CD4-positive, alpha-beta T cell treated with Interleukin-10 for 1 hour (primary cell): ENCODE results near the gene PIMREG.

Experiments used
- DNase-seq: peaks from one replicate; pipeline ENCODE4 v3.0.0-alpha.2; 2020

The PIMREG gene

DNA sequence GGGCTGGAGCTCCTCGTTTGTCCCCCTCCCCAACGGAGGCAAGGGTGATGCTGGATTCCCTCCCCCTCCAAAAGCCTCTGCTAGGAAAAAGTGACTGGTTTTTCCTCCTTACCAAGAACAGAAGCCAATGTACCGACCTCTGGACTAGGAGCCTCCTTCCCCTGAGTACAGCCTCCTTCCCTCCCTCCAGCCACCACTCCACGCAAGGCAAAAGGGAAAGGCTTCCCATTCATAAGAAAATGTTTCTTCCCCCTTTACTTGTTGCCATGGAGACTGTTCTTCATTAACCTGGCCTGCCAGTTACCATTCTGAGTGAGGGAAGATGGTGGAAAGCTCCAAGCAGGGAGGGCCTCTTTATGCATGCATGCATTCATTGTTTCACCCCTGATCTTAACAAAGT lies 4.3 kb upstream of the PIMREG start:
- DNase-seq = no peak

GRCh38 chr17:6442775-6443174 lies 1.5 kb upstream of the PIMREG start:
- DNase-seq = no peak

- DNase-seq = no peak
Measured at GRCh38 chr17:6444571-6445335, 498 bp downstream of the PIMREG start.

DNA sequence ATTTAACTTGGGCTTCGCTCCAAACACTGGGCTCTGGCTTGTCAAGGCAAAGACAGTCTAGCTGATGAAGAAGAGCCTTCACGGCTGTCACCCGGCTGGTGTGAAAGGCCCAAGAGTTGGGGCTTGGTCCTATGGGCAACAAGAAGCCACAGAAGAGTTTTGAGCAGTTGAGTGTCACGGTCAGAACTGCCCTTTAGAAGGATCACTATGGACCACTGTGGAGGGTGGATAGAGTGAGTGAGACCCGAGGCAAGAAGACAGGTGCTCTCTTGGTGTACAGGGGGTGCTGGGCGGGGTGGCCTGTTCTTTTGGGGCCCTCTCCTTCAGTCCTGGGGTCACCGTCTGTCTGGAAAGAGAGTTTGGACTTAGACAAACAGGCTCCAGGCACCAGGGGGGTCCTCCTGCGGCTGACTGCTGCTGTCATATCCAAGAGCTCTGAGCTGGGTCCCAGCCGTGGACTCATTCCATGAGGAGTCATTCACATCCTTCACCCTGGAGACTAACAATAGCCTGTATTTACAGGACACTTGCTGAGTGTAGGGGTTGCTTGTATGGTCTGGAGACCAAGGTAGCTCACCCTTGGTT lies 2.4 kb downstream of the PIMREG start:
- DNase-seq = no peak

- DNase-seq = no peak
Measured at GRCh38 chr17:6448473-6448872, 4.2 kb downstream of the PIMREG start.

DNA sequence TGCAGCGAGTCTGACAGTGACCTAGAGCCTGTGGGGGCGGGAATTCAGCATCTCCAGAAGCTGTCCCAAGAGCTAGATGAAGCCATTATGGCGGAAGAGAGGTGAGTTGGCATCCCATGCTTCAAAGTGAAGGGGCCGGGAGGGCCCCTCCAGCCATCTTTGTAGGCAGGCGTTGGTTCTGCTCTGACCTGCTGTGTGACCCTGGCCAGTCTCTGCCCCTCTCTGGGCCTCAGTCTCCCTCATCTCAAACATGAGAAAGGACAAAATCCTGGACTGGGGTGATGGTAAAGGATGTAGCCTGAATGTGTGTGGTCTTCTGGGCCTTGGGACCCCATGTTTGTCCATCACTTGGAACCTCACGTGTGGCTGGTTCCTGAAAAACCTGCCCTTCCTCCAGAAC lies 5.1 kb downstream of the PIMREG start:
- DNase-seq = no peak

GRCh38 chr17:6450926-6451832 lies 6.9 kb downstream of the PIMREG start:
- no peak for DNase-seq

GRCh38 chr17:6452471-6453266 lies 8.4 kb downstream of the PIMREG start:
- no peak for DNase-seq

DNA sequence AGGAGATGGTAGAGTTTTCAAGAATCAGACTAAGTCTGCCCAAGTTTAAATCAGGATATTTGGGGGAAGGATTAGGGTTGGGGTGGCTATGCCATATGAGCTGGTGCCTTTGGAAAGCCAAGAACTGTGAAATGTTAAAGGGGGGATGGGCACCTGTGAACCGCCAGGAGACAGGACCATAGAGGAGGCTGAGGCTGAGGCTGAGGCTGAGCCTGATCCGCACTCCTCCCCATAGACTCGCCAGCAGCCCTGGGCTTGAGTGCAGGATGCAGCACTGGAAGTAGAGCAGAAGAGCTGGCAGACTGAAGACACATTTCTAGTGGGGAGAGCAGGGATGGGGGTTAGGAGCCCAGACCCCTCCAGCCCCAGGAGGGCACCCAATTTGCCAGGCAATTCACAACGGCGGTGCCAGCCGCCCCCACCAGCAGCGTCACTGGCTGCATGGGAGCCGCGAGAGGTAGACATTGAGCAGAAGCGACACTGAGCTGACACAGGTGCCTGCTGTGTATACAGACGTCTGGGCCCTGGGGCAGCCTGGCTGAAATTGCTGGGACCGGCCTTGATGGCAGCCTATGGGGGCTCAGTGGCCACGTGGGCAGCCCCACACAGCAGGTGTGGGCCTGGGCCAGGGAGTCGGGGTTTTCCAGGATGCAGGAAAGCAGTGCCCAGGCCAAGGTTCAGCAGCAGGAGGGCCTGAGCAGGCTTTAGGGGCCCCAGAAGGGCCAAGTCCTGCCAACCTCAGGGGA lies 9.2 kb downstream of the PIMREG start:
- DNase-seq = no peak

DNA sequence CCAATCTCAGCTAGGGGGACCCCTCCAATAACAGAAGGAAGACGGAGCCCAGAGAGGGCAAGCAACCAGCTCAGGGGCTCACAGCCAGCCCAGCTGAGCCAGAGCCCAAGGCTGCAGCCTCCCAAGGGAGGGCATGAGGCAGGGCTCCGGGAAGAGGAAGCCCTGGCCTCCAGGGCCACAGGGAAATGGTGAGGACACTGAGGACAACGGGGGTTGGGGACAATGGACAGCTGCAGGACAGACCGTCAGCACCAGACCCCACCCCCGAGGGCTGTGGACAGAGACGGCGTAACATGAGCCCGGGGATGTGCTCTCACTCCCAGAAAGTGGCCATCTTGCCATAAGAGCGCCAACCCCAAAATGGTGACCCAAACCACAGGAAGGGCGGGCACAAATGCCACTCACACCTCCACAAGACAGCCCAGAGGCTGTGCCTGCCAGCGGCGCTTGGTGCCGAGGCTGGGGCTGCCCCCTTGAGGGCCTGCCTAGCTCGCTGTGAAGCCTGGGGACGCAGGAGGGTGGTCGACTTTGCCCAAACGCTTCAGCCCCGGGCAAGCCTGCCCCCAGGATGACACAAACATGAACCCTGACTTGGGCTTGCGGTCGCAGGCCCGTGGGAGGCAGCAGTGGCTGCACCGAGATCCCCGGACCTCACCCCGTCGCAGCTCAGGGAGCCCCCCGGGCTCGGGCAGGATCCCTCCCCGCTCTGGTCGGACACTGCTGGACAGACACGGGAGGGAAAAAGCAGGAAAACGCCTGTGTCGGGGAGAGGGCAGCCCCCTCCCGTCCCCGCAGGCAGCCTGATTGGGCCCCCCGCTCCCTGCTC lies 10.5 kb downstream of the PIMREG start:
- DNase-seq = no peak

DNA sequence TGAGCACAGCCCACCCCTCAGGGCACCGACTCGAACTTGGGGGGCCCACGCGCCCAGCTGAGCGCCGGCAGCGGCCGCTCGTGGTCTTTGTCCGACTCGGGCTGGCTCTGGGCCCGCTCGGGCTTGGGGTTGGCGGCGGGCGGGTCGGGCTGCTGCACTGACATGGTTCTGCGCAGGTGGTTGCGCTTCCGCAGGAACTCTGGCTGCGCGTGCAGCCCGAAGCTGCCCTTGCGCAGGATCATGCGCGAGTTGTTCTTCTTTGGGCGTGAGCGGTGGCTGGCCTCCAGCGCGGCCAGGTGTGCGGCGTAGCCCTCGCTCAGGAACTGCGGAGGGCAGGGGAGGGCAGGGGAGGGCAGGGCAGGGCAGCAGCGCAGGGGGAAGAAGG lies 11.1 kb downstream of the PIMREG start:
- DNase-seq = peak; percentile 56

- DNase-seq = no peak
Measured at GRCh38 chr17:6456321-6456720, 12.1 kb downstream of the PIMREG start.

DNA sequence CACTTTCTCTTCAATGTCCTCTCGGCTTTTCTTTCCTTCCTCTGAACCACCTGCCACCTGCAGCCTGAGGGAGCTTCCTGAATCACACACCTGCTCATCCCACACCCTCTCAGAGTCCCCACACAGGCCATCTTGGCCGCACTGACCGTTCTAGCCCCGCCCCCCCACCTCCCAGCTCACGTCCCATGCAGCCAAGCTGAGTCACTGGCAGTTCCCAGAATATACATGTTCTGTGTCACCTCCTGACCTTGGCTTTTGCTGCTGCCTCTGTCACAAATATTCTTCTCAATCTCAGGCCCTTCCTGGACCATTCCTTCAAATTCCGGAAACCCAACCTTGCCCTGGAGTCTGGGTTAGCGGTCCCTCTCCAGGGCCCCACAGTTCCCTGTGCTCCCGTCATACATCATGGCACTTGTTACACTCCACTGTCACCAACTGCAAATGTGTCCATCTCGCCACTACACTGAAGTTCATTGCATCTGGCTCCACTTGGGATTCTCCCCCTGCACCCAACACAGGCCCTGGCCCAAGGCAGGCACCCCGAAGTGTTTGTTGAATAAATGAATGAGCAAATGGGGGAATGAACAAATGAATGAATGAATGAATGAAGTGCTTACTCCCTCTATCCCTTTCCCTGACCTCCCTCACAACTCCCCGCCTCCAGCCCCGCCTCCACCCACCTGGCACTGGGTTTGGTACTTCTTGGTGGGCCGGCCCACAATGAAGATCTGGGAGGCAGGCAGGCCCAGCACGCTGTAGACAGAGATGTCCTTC lies 12.8 kb downstream of the PIMREG start:
- DNase-seq = no peak

GRCh38 chr17:6457688-6458459 lies 13.6 kb downstream of the PIMREG start:
- no peak for DNase-seq

- no peak for DNase-seq
Measured at GRCh38 chr17:6458460-6458950, 14.2 kb downstream of the PIMREG start.

- no peak for DNase-seq
Measured at GRCh38 chr17:6460531-6461161, 16.4 kb downstream of the PIMREG start.

GRCh38 chr17:6461246-6461645 lies 17.0 kb downstream of the PIMREG start:
- no peak for DNase-seq

GRCh38 chr17:6461792-6462524 lies 17.7 kb downstream of the PIMREG start:
- DNase-seq = no peak
